ENCODE measurements around the gene LY6G5C. TPM values are rescaled to one million over a fixed set of nuclear protein-coding genes. Genes with fewer than 3 reads are reported as not detected.

Gene LY6G5C
- total and polyA plus RNA-seq, 2 of the 13 experiments (the other 11 are each of a cell fraction or from before 2014, with no cell fraction given) = 0.33 to 0.55 TPM

DNA sequence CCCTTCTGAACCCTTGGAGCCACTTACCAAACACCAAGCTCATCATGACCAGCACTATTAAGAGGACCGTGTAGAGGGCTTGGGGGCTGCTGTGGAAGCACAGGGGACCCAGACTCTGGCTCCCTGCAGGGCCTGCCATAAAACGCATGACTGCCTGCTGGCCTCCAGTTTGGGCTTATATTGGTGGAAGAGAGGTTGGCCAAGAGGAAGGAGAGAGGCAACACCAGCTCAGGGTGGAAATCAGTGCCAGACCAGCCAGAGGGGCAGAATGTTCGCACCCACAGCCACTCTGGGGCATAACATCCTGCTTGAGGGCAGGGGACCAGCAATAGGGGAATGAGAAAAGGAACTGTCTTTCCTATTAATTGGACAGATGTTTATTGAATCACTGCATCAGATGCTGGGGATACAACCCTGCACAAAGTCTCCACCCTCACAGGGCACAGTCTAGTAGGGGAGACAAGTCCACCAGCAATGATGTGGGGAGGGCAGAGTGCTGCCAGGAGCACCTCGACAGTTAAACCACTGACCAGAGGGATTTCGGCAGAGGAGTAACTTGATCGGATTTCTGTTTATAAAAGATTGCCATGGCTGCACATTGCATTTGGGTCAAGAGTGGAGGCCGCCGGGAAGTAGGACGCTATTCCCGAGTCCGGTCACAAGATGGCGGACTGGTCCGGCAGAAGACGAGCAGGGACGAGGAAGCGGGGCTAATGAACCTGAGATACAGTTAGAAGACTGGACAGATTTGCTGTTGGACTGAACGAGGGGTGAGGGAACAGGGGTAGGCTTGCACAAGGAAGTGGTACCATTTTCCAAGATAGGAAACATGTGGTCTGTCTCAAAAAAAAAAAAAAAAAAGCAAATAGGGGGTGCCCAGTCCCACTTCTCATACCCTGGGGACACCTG is at the start of gene LY6G5C (continued):
- TF ChIP-seq, protein P1, sequence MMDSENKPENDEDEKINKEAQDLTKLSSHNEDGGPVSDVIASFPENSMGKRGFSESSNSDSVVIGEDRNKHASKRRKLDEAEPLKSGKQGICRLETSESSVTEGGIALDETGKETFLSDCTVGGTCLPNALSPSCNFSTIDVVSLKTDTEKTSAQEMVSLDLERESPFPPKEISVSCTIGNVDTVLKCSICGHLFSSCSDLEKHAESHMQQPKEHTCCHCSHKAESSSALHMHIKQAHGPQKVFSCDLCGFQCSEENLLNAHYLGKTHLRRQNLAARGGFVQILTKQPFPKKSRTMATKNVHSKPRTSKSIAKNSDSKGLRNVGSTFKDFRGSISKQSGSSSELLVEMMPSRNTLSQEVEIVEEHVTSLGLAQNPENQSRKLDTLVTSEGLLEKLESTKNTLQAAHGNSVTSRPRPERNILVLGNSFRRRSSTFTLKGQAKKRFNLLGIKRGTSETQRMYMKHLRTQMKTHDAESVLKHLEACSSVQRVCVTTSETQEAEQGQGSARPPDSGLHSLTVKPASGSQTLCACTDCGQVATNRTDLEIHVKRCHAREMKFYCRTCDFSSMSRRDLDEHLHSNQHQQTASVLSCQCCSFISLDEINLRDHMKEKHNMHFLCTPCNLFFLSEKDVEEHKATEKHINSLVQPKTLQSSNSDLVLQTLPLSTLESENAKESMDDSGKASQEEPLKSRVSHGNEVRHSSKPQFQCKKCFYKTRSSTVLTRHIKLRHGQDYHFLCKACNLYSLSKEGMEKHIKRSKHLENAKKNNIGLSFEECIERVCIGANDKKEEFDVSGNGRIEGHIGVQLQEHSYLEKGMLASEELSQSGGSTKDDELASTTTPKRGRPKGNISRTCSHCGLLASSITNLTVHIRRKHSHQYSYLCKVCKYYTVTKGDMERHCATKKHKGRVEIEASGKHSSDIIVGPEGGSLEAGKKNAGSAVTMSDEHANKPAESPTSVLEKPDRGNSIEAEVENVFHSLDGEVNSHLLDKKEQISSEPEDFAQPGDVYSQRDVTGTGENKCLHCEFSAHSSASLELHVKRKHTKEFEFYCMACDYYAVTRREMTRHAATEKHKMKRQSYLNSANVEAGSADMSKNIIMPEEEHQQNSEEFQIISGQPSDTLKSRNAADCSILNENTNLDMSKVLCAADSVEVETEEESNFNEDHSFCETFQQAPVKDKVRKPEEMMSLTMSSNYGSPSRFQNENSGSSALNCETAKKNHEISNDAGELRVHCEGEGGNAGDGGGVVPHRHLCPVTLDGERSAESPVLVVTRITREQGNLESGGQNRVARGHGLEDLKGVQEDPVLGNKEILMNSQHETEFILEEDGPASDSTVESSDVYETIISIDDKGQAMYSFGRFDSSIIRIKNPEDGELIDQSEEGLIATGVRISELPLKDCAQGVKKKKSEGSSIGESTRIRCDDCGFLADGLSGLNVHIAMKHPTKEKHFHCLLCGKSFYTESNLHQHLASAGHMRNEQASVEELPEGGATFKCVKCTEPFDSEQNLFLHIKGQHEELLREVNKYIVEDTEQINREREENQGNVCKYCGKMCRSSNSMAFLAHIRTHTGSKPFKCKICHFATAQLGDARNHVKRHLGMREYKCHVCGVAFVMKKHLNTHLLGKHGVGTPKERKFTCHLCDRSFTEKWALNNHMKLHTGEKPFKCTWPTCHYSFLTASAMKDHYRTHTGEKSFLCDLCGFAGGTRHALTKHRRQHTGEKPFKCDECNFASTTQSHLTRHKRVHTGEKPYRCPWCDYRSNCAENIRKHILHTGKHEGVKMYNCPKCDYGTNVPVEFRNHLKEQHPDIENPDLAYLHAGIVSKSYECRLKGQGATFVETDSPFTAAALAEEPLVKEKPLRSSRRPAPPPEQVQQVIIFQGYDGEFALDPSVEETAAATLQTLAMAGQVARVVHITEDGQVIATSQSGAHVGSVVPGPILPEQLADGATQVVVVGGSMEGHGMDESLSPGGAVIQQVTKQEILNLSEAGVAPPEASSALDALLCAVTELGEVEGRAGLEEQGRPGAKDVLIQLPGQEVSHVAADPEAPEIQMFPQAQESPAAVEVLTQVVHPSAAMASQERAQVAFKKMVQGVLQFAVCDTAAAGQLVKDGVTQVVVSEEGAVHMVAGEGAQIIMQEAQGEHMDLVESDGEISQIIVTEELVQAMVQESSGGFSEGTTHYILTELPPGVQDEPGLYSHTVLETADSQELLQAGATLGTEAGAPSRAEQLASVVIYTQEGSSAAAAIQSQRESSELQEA (CRISPR knock-in tag; IDR thresholded peaks at IDR 0.05; ENCODE audit: not compliant biosample characterization) = no peak
- TF ChIP-seq MBNL3 (CRISPR knock-in tag; conservative IDR thresholded peaks at IDR 0.05) = no peak
- TF ChIP-seq, protein P2, sequence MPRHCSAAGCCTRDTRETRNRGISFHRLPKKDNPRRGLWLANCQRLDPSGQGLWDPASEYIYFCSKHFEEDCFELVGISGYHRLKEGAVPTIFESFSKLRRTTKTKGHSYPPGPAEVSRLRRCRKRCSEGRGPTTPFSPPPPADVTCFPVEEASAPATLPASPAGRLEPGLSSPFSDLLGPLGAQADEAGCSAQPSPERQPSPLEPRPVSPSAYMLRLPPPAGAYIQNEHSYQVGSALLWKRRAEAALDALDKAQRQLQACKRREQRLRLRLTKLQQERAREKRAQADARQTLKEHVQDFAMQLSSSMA (CRISPR knock-in tag; IDR thresholded peaks at IDR 0.05) = no peak
- TF ChIP-seq HDAC6 (IDR thresholded peaks at IDR 0.05; ENCODE audit: low read depth, low read length) = no peak
- TF ChIP-seq ATRX (CRISPR knock-in tag; IDR thresholded peaks at IDR 0.05; ENCODE audit: borderline replicate concordance) = no peak
- no peak for TF ChIP-seq ZNF549 (CRISPR knock-in tag; IDR thresholded peaks at IDR 0.05)
- peak; percentile 74; the same call in 1 of the 2 replicates for TF ChIP-seq FOXC1 (CRISPR knock-in tag; IDR thresholded peaks at IDR 0.05; ENCODE audit: borderline replicate concordance)
- peak; percentile 64 for TF ChIP-seq ZNF781 (CRISPR knock-in tag; IDR thresholded peaks at IDR 0.05; ENCODE audit: borderline replicate concordance, not compliant biosample characterization)
- TF ChIP-seq DPF2 (CRISPR knock-in tag; IDR thresholded peaks at IDR 0.05; ENCODE audit: borderline replicate concordance, low read depth) = no peak
- TF ChIP-seq POLR2G (IDR thresholded peaks at IDR 0.05; ENCODE audit: low read depth, low read length) = no peak
- TF ChIP-seq ZNF547 (CRISPR knock-in tag; IDR thresholded peaks at IDR 0.05) = no peak
- TF ChIP-seq RXRB (CRISPR knock-in tag; IDR thresholded peaks at IDR 0.05; ENCODE audit: borderline replicate concordance) = peak; percentile 72; the same call in 1 of the 2 replicates
- no peak for TF ChIP-seq RBM39 (IDR thresholded peaks at IDR 0.05; ENCODE audit: low read depth, low read length, poor library complexity, severe bottlenecking)
- TF ChIP-seq, protein P3, sequence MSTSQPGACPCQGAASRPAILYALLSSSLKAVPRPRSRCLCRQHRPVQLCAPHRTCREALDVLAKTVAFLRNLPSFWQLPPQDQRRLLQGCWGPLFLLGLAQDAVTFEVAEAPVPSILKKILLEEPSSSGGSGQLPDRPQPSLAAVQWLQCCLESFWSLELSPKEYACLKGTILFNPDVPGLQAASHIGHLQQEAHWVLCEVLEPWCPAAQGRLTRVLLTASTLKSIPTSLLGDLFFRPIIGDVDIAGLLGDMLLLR (CRISPR knock-in tag; IDR thresholded peaks at IDR 0.05) = no peak
- TF ChIP-seq PHF8 (CRISPR knock-in tag; IDR thresholded peaks at IDR 0.05) = no peak
- no peak for TF ChIP-seq KDM6A (CRISPR knock-in tag; IDR thresholded peaks at IDR 0.05; ENCODE audit: low read depth)
- TF ChIP-seq THYN1 (CRISPR knock-in tag; IDR thresholded peaks at IDR 0.05; ENCODE audit: borderline replicate concordance, low read depth) = no peak
- peak; percentile 34 for TF ChIP-seq XRCC5 (optimal IDR thresholded peaks at IDR 0.05; ENCODE audit: low read length)
- 0 out of 2 replicates have a peak, but pooled peaks have one; percentile 35 for TF ChIP-seq ZNF44 (CRISPR knock-in tag; IDR thresholded peaks at IDR 0.05)
